HG03520 (cell line): Measurements from ENCODE around the gene SESN1.

ENCODE experiments used
- ATAC-seq: cut with Tn5 transposase; IDR thresholded peaks from one replicate; pipeline ENCODE4 v1.9.1; 2021; ENCODE audit warnings: mild to moderate bottlenecking, moderate library complexity; ENCODE audit not compliant: unreplicated experiment

The SESN1 gene

DNA sequence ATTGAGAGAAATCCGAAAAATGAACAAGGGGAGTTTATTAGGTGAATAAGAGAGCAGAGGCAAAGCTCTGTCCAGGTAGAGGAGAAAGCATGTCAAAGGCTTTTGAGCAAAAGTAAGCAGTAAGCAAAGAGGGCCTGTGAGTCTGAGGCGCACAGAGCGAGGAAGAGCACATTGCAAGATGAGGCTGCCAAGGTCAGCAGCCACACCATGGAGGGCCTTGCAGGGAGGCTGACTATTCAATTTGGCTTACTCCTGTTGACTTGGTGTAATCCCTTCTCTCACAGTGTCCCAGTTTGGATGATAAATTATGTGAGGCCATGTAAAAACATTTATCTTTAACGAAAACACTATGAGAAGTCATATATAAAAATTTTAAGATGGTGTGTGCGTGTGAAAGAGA lies 32.4 kb downstream of the SESN1 start:
- no peak for ATAC-seq

DNA sequence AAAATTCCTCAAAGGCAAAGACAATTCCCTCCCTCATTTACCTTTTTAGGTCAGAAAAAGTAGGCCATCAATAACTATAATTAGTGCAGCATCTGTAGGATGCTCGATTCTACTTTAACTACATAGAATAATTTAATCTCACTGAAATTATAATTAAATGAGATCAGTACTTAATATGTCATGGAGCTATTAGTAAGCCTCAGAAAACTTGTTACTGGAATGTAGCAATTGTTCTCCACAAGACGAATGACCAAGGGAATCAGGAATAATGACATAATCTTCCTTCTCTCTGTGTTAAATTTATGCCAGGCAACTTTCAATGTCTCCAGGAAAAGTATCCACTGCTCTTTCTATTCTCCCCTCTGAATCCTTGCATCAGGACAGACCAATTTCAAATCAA lies 34.1 kb downstream of the SESN1 start:
- ATAC-seq: no peak

DNA sequence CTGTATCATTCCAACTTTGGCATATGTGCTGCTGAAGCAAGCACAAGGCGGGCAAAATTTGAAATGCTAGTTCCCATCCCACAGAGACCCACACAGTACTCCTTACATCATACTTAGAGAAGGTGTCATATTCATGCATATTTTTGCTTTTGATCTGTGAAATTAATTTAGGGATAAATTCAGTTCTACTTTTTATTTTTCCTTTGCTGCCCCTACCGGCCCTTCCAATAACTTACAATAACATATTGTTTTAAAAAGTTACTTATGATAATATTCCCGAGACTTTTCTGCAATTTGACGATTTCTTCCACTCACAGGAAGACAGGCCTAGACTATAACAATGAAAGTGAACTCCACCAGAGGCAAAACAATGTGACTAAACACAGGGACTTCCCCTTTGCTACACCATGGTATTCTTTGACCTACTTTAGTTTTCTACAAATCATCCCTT lies 35.0 kb downstream of the SESN1 start:
- no peak for ATAC-seq

DNA sequence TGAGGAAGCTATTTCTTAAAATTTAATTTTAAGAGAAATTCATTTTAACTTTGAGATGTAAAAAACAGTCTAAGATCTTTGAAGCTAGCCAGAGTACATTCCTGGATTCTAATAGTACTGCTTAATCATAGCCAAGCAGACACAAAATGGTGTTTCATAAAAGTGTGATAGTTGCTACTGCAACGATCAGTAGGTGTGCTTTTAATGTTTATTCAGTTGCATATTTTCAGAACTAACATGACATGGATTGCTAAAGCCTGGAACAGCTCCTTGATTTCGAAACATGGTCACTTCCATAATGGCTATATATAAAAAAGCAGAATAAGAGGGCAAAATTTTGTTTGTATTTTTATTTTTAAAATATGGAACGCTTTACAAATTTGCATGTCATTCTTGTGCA lies 35.5 kb downstream of the SESN1 start:
- ATAC-seq: no peak

DNA sequence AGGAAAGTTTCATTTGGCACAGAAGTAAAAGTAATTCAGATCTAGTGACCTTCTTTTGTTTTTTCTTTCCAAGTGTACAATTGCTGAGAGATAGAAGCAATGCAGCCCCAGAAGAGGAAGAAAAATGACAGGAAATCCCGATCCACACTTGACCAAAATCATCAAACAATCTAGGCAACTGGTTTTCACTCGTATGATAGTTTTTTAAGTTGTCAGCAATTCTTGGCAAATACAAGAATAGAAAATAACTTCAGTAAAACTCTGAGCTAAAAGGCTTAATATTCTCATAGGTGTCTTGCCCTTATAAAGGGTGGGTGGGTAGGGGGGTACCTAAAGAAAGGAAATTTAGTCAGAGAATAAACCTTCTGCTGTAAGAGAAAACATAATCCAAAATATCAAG lies 36.0 kb downstream of the SESN1 start:
- ATAC-seq: no peak

DNA sequence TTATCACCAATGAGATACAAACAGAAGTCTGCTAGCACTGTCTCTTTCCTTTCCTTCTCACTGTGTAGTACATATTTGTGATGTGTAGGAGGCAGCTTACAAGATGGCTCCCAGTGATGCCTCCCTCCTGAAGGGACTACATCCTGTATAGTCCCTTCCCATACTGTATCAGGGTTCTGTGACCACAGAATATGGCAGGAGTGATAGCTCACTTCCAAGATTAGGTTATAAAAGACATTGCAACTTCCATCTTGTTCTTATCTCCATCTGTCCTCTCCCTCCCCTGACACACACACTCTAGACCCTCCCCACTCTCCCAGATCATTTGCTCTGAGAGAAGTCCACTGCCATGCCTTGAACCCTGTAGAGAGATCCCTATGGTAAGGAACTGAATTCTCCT lies 38.0 kb downstream of the SESN1 start:
- no peak for ATAC-seq

DNA sequence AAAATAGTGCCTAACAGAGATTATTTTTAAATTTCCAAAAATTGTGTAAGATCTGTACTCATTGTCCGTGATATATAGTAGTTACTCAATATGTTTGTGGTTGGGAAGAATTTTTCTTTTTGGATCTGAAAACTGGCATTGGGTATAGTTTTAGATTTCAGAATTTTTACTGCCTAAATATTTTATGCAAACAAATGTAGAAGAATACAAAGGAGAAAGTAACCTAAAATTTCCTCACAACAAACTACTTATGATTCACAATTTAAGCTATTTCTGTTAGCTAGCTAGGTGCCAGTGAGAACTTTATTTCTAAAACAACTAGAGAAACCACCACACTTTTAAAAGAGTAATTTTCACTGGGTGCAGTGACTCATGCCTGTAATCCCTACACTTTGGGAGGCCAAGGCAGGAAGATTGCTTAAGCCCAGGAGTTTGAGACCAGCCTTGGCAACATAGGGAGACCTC lies 38.8 kb downstream of the SESN1 start:
- ATAC-seq: no peak

DNA sequence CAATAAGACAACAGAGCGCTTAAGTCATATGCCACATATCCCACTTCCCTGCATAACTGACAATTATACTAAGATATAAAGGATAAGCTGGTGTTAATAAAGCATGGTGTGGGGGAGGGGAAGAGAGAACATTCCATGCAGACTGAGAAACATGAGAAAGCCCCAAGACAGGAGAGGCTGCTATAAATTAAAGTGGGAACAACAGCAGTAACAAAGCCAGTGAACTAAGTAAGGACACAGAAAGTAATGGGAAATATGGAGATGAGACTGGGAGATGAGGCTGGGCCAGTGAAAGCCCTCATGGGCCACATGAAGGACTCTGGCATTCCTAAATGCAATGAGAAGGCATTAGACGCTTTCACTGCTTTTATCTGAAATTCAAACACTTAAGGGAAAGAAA lies 41.3 kb downstream of the SESN1 start:
- ATAC-seq: no peak

DNA sequence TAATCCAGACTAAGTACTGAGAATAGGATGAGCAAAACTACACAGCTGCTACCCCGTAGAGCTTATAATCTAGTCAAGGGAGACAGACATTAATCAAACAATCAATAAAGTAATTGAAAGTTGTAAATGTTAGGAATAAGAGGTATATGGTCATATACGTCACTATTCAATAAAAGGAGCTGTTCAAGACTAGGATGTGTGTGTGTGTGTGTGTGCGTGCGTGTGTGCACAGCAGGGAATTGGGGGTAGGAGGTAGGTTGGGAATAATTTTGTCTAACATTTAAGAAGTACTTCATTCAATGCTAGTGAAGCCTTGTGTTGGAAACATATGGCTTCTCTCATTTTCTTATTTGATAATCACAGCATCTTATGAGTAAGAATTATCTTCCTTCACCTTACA lies 41.8 kb downstream of the SESN1 start:
- no peak for ATAC-seq

DNA sequence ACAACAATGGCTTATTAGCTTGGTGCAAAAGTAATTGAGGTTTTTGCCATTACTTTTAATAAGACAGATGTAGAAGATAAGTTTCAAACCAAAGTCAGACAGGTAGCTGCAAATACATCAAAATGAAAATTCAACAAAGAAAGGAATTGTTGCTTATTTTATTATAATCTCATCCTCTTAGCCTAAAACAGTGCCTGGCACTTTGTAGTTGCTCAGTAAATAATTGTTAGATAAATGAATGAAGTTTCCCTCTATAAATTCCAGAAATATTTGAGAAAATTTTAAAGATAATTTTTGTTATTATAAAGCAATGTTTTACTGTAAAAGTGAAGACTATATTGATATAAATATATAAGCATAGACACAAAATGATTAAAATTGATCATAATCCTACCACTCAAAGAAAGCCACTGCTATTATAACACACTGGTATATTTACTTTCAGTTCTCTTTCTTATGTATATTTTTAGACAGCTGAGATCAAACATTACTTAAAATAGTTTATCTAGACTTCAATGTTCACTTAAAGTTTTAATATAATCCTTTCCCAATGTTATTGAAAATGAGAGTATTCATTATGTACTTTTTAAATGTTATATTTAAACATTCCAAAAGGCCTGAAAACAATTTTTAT lies 42.5 kb downstream of the SESN1 start:
- ATAC-seq: no peak

DNA sequence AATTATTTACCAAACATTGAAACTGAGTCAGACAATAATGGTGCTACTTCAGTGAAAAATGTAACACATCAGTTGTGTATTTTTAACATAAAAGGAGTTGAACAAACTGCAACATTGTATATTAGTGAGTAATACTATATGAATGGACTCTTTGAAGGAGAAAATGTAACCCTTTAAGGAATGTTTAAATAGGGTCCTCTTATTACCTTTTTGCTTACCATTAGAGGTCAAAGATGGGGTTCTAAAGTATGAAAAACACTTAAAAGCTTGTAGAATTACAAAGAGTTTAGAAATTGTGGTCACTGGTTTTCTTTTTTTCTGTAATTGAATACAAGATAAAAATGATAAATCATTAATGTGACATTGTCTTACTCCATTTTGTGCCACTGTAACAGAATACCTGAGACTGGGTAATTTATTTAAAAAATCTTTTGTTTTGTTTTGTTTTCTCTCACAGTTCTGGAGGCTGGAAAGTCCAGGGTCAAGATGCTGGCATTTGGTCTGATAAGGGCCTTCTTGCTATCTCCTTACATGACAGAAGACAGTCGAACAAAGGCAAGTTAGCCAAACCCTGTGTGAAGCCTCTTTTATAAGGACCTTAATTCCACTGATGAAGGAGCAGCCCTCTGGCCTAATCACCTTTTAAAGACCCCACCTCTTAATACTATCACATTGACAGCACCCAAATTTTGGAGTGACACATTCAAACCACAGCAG lies 43.2 kb downstream of the SESN1 start:
- no peak for ATAC-seq

DNA sequence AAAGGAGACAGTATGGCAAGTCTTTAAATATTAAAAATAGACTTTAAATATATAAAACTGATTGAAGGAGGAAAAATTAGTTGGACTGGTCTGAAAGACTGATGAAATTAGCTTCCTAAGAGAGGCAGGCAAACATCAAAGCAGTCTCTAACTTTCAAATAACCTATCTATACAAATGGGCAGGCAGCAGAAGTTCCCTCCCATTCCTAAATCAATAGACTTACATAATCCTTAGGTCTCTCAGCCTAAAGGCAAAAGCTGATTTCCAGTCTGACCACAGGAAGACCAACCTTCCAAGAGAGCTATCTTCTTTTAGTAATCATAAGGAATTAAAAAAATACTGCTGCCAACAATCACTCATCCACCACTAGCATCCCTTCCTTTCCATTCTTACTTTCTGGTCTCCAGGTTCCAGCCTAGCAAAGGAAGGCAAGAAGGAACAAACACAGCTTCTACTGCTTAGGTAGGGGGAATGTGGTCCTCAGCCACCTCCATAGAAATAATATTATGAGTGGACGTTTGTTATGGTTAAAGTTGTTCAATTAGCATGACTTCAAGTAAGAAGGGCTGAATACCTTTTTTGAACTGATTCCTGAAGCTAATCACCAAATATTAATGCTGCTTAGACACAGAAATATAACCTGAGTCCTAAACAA lies 44.1 kb downstream of the SESN1 start:
- no peak for ATAC-seq

DNA sequence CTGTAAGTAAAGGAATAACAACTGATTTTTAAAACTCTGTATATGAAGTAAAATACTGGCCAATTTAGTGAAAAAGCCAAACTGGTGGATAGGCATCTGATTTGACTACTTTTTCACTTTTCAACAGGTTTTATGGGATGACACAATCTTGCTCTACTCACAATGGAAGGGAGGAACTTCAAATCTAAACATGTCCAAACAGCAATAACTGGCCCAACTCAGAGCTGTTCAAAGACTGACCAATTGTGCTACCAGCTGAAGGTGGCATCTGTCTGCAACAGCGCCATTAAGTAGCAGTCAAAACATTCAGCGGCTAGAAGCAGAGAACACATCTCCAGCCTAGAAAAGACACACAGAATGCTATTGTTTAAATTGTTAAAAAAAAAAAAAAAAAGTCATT lies 44.6 kb downstream of the SESN1 start:
- ATAC-seq: no peak

DNA sequence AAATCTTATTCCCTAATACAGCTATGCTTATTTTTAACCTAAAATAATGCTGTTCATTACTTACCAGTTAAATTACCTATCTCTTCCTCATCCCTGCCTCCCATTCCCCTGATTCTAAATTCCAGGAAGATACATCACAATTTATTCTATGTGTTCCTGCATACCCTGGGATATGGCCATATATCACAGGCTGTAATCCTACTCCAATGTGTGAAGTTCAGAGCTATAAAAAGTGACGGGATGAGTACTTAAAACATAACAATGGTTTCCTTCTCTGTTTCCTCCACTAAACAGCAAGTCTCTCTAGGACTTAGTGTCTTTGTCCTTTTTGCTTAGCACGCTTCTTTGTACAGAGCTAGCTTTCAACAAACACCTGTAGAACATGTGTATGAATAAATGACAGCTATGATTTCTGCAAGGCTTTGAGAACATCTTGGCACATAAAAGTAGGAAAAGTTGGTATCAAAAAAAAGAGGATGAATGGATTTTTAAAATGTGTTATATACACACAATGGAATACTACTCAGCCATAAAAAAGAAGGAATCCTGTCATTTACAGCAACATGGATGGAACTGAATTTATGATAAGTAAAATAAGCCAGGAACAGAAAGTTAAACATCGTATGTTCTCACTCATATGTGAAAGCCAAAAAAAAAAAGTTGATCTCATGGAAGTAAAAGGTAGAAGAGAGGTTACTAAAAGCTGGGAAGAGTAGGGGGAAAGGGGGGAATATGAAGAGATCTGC lies 45.8 kb downstream of the SESN1 start:
- no peak for ATAC-seq

DNA sequence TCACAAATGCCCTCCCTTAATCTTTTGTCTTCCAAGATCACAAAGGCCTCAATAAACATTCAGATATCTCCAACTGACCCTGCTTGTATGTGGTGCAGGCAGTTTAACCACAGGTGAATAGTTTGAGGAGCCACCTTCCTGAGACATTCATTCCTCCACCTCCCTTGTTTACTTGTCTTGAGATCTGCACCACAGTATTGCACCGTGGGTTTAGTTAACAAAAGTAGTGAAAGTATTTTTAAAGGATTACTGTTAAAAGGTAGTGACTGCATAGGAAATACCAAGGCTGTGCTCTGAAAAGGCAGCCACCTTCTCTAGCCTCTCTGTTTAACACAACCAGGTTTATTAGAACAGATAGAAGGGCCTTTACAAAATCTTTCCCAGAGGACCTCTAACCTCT lies 46.5 kb downstream of the SESN1 start:
- ATAC-seq: no peak

DNA sequence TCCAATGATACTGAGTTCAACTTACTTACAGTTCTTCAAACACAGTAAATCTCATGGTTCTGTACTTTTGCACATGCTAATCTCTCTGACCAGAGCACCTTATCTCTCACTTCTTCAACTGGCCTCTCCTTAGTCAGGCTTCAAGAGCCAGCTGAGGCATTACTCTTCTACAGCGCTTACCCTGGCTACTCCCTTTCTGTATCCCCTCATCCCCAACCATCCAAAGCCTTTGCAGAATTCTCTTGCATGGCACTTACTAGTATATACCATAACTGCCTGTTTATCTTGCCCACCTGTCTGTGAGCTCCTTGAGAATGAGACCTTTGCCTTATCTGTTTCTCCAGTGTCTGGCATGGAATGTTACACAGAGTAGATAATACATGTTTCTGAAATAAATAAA lies 49.2 kb downstream of the SESN1 start:
- ATAC-seq: no peak

DNA sequence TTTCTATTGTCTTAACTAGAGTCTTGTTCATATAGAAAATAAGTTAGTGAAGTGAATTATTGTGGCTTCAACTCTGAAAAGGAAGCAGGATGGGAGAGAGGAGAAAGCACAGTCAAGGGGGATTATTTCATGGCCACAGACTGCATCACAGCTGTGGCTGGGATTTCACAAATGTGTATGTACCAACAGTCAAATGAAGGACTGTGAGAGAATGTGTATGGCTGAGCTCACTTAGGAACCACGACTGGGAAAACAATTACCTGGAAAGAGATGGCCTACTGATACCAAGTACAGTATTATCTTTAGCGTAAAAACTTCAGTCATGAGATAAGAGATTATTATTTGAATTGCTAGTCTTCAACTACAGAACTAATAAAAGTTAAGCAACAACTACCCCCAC lies 54.9 kb downstream of the SESN1 start:
- no peak for ATAC-seq

DNA sequence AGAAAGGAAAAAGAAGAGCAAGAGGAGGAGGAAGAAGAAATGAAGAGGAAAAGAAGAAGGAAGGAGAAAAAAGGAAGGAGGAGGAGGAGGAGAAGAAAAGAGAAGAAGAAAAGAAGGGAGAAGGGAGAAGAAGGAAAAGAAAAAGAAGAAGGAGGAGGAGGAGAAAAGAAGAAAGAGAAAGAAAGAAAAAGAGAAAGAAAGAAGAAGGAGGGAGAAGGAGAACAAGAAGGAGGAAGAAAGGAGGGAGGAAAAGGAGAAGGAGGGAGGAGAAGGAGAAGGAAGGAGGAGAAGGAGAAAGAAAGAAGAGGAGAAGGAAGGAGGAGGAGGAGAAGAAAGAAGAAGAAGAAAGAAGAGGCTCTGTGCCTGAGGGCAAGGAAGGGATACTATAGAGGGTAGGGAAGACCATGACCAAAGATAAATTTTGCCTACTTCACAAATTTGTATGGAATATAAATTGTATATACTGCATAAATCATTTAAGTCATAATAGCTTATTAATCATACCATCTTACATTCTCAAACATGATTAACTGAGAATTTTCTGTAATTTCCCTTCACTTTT lies 55.7 kb downstream of the SESN1 start:
- ATAC-seq: no peak

DNA sequence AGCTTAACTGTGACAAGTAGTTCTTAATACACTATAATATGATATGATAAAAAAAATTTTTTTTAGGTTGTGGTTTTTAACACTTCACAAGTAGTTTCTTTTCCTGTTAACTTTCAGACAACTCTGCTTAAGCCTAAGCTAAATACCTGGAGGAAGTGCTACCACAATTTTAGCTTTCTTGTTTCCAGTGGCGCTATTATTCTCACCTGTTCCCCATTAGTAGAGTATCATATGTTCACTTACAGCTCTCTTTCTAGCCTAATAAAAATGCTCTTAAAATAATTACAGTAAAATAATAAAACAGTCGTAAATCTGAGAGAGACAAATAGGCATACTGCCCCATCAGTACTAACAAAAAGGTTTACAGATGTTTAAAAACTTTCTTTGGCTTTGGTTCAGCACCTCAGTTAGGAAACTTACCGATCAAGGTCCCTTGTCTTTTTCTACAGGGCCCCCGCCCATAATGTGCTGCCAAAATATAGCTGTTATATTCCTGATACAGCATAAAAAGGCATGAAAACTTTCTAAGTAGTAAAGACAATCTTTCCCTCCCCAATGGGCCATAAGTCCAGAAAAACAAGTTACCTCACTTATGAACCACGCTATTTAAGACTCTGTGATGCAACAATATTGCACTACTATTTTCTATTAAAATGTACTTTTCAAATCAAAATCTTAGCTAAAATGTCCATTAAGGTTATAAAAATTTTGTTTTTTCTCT lies 57.9 kb downstream of the SESN1 start:
- ATAC-seq: no peak

DNA sequence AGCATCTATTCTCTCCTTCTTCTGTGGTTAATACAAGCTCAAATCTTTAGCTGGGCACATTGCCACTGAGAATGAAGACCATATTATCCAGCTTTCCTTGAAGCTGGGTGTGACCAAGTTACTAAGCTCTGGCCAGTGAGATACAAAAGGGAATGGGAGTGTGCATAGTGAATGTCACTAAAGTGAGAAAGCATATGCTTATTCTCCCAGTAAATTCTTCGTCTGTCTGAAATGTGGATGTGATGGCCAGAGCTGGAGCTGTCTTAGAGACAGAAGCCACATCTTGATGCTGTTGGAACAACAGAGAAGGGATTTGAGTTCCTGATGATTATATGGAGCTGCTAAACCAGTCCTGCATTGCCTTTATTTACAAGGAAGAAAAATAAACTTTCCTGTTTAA lies 60.1 kb downstream of the SESN1 start:
- ATAC-seq: no peak

DNA sequence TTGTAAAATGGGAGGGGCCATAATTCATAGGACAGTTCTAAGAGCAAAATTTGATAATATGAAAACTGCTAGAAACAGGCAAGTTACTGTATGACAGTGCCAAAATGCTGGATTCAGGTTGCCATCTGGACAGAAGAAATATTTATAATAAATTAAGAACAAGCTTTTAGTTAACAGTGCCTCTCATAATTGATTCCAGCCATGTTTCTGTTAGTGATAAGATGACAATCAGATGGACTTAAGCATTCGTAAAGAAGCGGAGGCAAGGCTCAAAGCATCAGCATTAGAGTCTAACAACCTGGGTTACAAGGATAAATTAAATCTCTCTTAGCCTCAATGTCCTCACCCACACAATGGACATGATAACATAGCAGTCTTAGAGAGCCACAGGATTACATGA lies 61.0 kb downstream of the SESN1 start:
- ATAC-seq: no peak
